HT-29 (cell line): ENCODE measurements around the gene MORN4. TPM values are rescaled to one million over a fixed set of nuclear protein-coding genes. Genes with fewer than 3 reads are reported as not detected.
"Not testable (repeated sequence)": the region's sequence is repeated elsewhere in the genome, so short reads cannot be mapped to it uniquely, and the experiment has no call there.

Experiments used
- DNase-seq: peaks from one replicate; pipeline ENCODE4 v3.0.0-alpha.2; 2015; ENCODE audit warnings: low spot score
- total RNA-seq: library from RNA; depleted of rRNA; stranded (reverse); fragments of >200 nt; shearing (Covaris generic); gene quantifications from 2 replicates; pipeline ENCODE4 v1.2.3, GENCODE V29; 2014

Gene MORN4
- total RNA-seq, 1 experiment from 2014 or later: 1.2 TPM

DNA sequence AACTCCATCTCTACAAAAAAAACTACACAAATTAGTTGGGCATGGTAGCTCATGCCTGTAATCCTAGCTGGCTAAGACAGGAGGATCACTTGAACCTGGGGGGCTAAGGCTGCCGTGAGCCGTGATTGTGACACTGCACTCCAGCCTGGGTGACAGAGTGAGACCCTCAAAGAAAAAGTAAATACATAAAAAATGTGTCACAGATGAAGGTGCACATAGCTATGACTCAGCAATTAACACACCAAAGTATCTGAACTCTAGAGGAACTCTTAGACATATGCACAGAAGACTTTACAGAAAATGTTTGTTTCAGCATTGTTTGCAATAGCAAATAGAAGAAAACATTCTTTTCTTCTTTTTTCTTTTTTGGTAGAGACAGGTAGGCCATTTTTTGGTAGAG is 35.5 kb downstream of the MORN4 start:
- DNase-seq: no peak

DNA sequence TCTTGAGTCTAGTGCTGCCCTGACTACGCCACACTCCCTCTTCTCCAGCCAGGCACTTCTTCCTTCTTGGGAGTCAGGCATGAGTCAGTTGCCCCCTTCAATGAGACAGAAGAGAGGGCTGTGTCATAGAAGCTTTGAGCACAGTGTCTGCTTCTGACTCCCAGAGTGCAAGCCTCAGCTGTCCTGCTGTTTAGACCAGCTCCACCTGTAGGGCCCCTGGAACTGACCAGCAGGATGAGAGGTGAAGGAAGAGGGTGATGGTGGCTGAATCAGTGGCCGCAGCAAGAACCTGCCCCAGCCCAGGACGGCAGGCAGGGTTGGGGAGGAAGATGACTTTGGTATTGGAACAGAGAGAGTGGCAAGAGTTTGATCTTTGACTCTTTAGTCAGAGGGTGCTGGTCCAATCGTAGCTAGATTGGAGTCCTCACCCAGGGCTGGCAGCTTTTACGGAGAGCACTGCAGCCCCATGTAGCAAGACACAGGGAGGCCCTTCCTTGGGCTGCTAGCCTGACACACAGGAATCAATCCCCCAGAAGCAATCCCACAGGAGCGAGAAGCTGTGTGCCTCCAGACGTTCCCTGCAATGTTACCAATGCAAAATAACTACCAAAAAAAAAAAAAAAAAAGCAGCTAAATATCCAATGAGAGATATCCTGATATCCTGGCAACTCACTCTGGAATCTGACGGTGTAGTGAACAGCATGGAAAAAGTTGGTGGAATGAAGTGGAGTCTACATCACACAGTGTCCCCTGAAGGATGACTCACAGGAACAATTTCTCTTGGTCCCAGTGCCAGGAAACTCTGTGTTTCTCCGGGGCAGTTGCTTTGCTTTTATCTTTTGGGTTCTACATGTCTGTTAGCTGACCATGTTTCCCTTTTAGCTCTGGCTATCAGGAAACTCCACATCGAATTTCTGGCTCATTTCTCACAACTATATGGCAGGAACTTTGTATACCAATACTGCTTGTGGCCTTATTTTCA is 36.9 kb downstream of the MORN4 start:
- no peak for DNase-seq

DNA sequence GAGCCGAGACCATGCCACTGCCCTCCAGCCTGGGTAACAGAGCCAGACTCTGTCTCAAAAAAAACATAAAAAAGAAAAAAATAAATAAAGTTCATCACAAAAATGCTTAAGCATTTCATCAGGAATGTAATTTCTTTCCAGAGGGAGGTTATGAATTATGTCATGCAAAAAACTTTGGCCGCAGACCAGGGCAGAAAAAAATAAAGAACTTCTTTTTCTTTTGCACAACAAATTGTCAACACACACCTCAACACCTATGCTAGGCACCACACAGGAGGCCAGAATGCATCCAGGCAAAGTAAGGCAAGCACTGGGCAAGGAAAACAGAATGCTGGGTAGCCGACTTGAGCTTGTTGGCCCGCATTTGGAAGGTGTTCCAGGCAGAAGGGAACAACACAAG is 39.9 kb downstream of the MORN4 start:
- DNase-seq: no peak

DNA sequence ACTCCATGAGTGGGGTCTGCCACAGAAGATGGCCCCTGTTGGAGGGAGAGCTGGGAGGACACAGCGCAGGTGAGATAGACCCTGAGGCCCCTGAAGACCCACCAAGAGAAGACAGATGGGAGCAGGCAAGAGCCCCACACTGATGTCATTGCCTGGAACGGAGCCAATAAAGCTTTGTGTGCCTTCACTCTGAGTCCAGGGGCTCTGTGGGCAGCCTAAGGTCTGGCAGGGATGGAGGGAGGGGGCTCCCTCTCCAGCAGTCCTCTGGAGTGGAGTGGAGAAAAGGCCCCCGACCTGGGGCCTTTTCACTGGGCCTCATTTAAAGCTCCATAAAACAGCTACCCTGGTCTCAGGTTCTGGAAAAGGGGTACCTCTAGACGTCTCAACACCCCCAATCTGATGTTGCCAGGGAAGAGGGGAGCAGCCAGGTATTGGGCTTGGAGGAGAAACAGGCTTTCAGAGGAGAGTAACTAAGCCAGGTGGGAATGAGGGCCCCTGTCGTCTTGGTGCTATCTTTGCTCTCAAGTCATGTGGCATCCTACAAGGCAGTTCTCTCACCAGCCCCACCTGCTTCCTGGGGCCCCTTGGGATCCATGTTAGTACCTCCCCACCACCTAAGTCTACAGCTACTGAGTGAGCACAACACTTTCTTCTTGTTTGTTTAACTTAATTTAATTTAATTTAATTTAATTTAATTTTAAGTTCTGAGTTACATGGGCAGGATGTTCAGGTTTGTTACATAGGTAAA is 42.4 kb downstream of the MORN4 start:
- DNase-seq: no peak

DNA sequence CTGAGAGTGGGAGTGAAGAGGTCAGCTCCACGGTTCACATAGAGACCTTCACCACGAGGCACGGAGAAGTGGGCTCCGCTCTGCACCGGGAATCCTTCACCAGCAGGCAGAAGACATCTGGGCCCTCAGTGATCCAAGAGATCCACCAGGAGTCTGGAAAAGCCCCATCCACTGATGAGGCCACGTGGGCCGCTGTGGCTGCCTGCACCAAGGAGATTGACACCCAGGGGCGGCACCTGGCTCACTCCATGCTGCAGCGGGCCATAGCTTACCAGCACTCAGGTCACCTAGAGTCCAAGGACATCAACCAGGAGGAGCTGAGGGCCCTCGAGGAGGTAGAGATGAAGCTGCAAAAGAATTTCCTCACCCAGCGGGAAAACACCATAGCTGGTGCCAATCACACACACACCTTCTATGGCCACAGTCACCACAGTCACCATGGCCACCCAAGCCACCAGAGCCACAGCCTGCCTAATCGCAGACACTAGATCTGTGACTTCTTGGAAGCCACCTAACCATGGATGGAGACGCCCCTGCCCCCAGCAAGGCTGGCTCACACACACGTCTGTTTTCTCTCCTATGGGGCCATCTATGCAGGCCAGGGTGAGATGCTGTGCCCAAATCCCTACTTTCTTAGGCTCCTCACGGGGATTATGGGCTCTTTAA is 43.1 kb downstream of the MORN4 start:
- no peak for DNase-seq

DNA sequence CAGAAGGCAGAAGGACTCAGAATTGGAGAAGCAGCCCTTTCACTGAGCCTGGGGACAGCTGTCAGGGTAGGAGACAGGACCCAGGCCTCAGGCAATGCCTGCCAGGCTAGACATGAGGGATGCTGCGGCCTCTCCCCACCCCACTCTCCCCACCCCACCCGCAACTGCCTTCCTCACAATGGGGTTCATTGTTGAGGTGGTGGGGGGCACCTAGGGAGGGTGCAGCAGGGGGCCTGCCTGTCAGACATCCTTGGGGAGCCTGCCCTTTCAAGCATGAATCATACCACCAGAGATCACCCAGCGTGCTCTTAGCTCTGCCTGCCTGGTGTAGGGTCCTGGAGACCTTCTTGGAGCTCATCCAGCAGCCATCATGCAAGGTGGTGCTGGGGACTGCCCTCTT is 43.8 kb downstream of the MORN4 start, which contains the start of gene C10orf62:
Gene C10orf62 (plus strand): TSS at position 243 of the 400 bp plus-strand sequence. CDS start 177 bp downstream, outside the sequence.
- no peak for DNase-seq

DNA sequence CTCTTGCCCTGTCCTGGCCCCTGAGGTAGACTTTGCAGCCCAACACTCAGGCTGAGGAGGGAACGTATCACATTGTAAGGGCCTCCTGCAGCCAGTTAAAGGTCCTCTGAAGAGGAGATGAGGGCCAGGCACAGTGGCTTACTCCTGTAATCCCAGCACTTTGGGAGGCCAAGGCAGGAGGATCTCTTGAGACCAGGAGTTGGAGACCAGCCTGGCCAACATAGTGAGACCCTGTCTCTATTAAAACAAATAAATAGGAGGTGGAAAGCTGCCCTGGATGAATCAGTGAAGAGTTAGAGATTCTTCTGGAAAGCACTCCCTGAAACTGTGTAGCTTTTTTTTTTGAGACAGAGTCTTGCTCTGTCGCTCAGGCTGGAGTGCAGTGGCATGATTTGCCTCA is 46.1 kb downstream of the MORN4 start:
- no peak for DNase-seq

DNA sequence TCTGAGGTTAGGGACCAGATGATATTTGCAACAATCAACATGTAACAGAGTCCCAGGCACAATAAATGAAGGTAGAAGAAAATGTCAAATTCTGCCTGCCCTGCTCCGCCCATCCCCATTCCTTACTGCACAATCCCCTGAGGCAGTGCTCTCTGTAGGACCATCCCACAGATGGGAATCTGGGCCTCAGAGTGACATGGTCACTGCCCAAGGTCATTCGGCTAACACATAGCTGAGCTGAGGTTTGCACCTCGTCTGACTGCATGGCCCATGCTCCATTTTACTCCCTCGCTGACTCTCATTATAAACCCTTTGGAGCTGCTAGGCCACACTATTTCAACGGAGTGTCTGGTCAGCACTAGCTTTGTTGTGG is 47.9 kb downstream of the MORN4 start:
- DNase-seq: no peak

DNA sequence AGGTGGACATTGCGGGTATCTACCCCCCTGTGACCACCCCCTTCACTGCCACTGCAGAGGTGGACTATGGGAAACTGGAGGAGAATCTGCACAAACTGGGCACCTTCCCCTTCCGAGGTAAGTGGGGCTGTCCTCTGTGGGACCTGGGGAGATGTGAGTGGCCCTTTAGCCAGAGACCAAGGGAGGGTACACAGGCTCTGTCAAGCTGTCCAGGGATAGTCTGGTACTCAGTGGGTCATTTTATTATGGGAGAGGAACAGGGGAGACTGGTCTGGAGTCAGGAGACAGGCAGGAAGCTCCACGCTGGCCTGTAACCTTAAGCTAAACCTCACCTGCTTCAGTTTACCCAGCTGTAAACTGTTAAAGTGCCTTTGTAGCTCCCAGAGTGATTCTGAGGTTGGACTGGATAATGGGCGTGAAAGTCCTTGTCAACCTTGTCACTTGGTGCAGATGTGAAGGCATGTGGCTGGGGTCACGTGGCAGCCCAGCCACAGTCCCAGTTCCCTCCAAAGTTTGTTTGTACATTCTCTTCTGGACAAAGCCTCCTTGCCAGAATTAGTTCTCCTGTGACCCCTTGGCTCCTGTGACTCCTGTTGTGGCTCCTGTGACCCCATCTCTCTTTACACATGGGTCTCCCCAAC is 48.4 kb downstream of the MORN4 start:
- no peak for DNase-seq

DNA sequence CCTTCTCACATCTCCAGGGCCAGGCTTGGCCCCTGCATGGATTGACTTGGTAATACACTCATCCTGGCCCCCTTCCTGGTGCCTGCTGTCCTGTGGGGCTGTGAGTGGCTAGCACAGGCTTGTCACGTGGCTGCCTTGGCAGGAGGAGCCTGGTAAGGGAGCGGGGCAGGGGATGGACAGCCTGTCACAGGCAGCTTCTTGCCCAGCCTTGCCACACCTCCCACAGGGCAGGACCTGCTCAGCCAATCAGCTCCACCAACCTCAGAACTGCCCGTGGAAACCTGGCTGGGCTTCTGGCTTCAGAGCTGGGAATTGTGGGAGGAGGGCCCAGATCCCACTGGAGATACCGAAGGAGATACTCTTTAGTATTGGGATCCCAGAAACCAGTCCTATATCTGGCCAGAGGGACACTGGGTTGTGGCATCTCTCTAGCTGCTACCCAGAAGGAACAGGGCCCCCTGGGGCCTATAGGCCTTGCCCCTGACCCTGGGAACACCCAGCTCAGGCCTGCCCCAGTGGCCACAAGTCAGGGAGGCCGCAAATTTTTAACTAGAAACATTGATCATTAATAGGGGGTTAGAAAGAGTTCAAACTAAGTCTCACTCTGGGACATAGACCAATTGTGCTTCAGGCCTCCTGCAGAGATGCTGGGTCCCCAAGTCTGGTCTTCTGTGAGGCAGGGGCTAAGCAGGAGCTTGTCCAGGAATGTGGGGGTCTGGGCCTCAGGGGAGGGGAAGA is 49.1 kb downstream of the MORN4 start, which contains the start of gene HOGA1:
Gene HOGA1 (plus strand): TSS at position 330 of the 738 bp plus-strand sequence. CDS start 315 bp downstream, at position 645.
- peak; percentile 58 for DNase-seq

DNA sequence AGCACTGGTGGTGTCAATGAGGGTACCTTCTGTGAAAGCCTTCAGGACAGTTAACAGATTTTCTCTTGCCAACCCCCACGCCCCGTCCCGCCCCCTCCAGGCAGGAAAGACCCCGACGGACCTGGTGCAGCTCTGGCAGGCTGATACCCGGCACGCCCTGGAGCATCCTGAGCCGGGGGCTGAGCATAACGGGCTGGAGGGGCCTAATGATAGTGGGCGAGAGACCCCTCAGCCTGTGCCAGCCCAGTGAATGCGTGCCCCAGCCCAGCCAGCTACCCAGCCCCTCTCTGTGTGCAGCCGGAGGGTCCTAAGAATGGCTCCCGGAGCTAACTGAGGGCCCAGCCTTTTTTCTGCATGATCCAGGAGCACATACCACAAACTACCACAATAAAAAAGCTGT is 49.8 kb downstream of the MORN4 start:
- DNase-seq: no peak

DNA sequence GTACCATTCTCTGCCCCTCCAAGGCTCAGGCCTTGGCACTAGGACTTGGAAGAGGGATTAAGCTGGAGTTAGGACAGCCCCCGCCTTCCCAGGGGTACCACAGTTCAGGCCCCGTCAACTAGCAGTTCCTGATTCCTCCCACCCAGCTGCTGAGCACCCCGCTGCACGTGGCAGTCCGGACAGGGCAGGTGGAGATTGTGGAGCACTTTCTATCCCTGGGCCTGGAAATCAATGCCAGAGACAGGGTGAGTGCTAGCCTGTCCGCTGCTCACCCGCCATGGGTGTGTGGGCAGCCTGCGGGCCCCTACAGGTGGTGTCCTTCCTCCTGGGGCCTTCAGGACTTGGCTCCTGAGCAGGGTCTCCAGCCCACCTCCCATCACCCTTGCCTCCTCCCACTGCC is 51.1 kb downstream of the MORN4 start:
- no peak for DNase-seq

DNA sequence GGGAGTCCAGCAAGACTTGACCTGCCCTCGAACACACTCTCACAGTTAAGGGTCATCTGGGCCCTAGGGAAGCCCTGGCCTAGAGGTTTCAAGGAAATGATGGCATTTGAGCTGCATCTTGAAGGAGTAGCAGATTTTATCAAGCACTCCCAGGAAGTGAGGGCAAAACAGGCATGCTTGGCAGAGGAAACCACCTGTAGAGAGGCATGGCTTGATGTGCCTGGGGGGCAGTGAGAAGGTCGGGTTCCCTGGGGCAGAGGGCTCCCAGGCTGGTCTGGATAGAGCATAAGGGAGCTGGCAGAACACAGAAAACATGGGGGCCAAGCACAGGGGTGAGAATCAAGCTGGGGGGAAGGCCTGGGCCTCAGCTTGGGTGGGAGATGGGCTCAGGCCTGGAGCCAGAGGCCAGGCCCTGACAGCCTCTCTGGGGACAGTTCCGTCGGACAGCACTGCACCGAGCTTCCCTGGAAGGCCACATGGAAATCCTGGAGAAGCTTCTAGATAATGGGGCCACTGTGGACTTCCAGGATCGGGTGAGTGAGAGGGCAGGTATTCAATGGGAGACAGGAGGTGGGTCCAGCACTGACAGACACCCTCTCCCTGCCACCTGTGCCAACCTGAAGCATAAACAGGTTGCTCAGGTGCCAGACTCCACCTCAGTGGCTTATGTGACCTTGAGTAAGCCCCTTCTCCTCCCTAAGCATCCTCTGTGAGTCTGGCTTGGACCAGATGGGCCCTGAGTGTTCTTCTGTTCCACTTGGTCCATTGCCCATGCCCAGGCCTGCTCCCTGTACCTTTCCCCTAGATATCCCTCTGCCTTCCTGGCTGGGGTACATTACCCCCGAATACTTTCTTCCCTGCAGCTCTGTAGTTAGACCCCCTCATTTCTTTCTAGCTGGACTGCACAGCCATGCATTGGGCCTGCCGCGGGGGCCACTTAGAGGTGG is 52.6 kb downstream of the MORN4 start:
- no peak for DNase-seq

DNA sequence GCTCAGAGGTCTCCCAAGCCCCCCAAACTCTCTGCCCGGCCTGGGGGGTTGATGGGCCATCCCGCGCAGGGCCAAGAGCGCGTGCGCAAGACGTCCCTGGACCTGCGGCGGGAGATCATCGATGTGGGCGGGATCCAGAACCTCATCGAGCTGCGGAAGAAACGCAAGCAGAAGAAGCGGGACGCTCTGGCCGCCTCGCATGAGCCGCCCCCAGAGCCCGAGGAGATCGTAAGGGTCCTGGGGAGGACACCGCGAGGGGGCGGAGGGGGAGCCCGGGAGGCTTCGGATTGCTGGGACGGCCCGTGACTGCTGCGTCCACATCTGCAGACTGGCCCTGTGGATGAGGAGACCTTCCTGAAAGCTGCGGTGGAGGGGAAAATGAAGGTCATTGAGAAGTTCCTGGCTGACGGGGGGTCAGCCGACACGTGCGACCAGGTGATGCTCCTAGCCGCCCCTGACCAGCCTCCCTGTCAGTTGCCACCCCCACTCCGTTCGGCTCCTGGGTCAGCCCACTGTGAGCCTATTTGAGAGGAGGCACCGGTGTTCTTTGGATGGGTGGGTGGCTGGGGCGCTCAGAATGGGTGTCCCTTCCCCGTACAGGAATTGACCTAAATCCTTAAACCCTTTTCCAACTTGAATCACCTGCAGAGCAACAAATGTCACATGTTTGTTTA is 55.0 kb downstream of the MORN4 start:
- DNase-seq: no peak

DNA sequence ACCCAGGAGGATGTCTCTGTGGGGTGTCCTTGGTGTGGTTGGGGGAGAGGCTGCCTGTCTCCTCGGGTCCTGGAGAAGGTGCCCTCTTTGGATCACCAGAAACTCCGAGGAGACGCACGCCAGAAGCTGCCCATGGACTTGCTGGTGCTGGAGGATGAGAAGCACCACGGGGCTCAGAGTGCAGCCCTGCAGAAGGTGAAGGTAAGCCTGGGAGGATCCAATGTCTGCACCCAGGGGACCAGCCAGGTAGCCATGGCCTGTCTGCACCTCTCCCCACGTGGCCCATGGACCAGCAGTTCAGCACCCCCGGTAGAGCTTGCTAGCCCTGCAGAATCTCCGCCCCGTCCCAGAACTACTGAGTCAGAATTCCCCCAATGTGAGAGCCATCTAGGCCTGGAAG is 55.6 kb downstream of the MORN4 start:
- no peak for DNase-seq

DNA sequence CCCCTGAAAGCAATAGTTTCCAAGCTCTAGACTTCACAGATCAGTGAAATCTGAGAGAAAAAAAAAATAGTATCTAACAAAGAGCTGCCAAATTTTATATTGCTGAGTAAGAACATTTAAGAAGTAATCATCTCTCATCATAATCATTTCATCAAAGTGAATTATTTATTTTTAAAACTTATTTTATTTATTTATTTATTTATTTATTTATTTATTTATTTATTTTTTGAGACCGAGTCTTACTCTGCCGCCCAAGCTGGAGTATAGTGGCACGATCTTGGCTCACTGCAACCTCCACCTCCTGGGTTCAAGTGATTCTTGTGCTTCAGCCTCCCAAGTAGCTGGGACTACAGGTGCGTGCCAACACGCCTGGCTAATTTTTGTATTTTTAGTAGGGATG is 56.8 kb downstream of the MORN4 start:
- DNase-seq: not testable (repeated sequence)

DNA sequence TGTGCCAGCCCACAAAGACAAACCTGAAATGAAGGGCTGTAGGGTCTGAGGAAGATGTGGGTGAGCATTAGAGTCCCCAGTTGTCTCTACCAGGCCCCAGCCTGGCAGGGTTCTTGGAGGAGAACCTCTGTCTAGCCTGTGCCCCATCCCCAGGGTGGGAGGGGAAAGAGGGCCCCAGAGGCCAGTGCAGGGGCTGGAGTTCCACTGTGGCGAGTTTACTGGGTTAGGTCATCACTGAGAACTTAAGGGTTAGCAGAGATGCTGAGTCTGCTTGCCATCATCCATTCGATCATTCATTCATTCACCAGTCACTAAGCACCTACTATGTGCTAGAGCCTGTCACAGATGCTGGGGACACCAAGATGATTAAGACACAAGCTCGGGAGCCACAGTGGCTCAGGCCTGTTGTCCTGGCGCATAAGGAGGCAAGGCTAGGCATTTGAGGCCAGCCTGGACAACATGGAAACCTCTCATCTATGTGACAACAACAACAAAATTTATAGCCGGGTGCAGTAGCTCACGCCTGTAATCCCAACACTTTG is 58.1 kb downstream of the MORN4 start:
- DNase-seq: no peak

DNA sequence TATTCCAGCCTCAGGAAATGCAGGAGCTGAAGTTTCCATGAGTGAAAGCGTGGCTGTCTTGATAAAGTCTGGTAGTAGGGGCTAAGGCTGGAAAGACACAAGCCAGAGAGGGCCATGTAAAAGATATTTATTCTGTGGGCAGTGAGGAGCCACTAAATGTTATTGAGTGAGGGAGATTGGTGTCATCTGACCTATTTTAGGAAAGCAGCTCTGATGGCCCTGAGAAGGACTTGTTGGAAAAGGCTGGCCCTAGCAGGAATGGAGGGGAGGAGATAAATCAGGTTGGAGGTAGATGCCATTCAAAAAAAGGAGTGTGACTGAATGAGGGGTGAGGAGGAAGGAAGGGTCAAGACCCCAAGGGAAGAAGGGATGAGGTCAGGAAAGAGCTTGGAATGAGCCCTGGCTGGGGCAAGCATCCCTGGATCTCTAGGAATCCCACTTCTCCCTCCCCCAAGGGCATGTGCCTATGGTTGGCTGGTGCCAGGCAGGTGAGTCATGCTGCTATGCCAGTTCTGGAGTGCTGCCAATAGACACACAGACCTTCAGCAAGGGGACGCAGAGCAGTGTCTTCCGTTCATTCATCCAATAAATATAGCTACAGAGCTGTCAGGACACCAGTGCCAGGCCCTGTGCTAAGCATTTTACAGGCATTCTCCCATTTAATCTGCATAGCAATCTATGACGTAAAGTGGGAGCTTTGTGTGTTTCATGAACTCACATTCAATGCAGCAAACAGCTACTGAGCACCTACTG is 58.8 kb downstream of the MORN4 start:
- peak; percentile 96 for DNase-seq
